Panc1 (cell line): ENCODE measurements around the gene DCAF4. TPM values are rescaled to one million over a fixed set of nuclear protein-coding genes. Genes with fewer than 3 reads are reported as not detected.

Experiments used
- ATAC-seq: fragments of 200-7000 bp; cut with Tn5 transposase; 2 replicates; pipeline ENCODE4 v1.9.1; 2020; ENCODE audit warnings: mild to moderate bottlenecking, moderate library complexity
- BruUV-seq: library from RNA; stranded (reverse); fragments of 400-500 nt; replicated peaks from 2 replicates; lab custom pipeline; 2021; lab: Mats Ljungman, UMichigan
- CTCF ChIA-PET: fragments of 300-600 bp; sonication (Branson Sonifier 250); formaldehyde crosslinking; loops from one replicate; lab custom pipeline; 2022; ENCODE audit warnings: antibody characterized with exemption; lab: Charles Lee
- POLR2A ChIA-PET: fragments of 300-600 bp; sonication (Branson Sonifier 250); formaldehyde crosslinking; loops from one replicate; lab custom pipeline; 2022; ENCODE audit warnings: antibody characterized with exemption; lab: Charles Lee
- DNase-seq: peaks from one replicate; pipeline ENCODE4 v3.0.0-alpha.2; 2010; ENCODE audit warnings: low read depth, low spot score
- H3K27ac ChIP-seq: 2 replicates; pipeline ENCODE4 v1.5.1; 2011; ENCODE audit warnings: mild to moderate bottlenecking, low read length, inconsistent platforms
- H3K27me3 ChIP-seq: fragments of 200-500 bp; sonication (Bioruptor generic); 2 replicates; pipeline ENCODE4 v1.6.0; 2014; ENCODE audit warnings: low read length, inconsistent platforms; ENCODE audit not compliant: control insufficient read depth, insufficient read depth
- H3K36me3 ChIP-seq: fragments of 200-500 bp; sonication (Bioruptor generic); 2 replicates; pipeline ENCODE4 v1.5.1; 2014; ENCODE audit warnings: inconsistent platforms, mild to moderate bottlenecking, low read length, moderate library complexity; ENCODE audit not compliant: control insufficient read depth, insufficient read depth
- H3K4me1 ChIP-seq: 2 replicates; pipeline ENCODE4 v1.5.1; 2011; ENCODE audit warnings: inconsistent platforms, mild to moderate bottlenecking, low read length, moderate library complexity; ENCODE audit not compliant: control insufficient read depth, insufficient read depth
- H3K4me3 ChIP-seq, 2 experiments: 2 replicates each; pipeline ENCODE4 v1.5.1; 2011 to 2012; ENCODE audit warnings: low read depth in 2 of 2, low read length in 2 of 2, mild to moderate bottlenecking in 2 of 2, inconsistent platforms in 1 of 2, moderate library complexity in 1 of 2
- H3K9me3 ChIP-seq: fragments of 200-500 bp; sonication (Bioruptor generic); 2 replicates; pipeline ENCODE4 v1.5.1; 2014; ENCODE audit warnings: low read depth, mild to moderate bottlenecking, inconsistent platforms, low read length, moderate library complexity; ENCODE audit not compliant: control insufficient read depth, insufficient read depth
- POLR2AphosphoS5 ChIP-seq: IDR thresholded peaks from 2 replicates; pipeline ENCODE4 v1.6.1; 2012; ENCODE audit warnings: mild to moderate bottlenecking, low read depth, low read length, moderate library complexity
- SIN3A ChIP-seq: IDR thresholded peaks from 2 replicates; pipeline ENCODE4 v1.6.1; 2012; ENCODE audit warnings: low read depth, mild to moderate bottlenecking, low read length, moderate library complexity, borderline replicate concordance; ENCODE audit not compliant: insufficient read depth
- TCF7L2 ChIP-seq: IDR thresholded peaks from 2 replicates; pipeline ENCODE4 v1.6.1; 2011; ENCODE audit warnings: mild to moderate bottlenecking, low read depth, low read length, inconsistent platforms
- in situ Hi-C: cut with HindIII; loops from 2 replicates; pipeline ENCODE4 v1.10.0; 2016; ENCODE audit warnings: low sequenced_read_pairs, low pct_unique_long_range_greater_than_20kb
- intact Hi-C: fragments of 100-400 bp; cut with micrococcal nuclease; formaldehyde crosslinking; loops from one replicate; pipeline ENCODE4 v1.10.0; 2022; ENCODE audit not compliant: unreplicated experiment
- total RNA-seq: library from RNA; stranded (reverse); gene quantifications from one replicate; pipeline ENCODE4 v1.2.1, GENCODE V29; 2021; ENCODE audit not compliant: unreplicated experiment
- TF ChIP-seq, protein P1 (sequence below), 2 experiments: IDR thresholded peaks; 2 replicates each; pipeline ENCODE4 v1.6.1; 2011 to 2012; ENCODE audit warnings: low read depth in 2 of 2, control low read depth in 1 of 2, low read length in 1 of 2, mild to moderate bottlenecking in 1 of 2, moderate library complexity in 1 of 2; ENCODE audit not compliant: insufficient read depth in 1 of 2
- TF ChIP-seq, protein P2 (sequence below): fragments of 450-650 bp; IDR thresholded peaks from 2 replicates; pipeline ENCODE4 v1.5.1; 2017; ENCODE audit warnings: mild to moderate bottlenecking

Gene DCAF4
- total RNA-seq, 1 experiment from 2014 or later: 18.2 TPM

GRCh38 chr14:72925171-72925759 is 999 bp upstream of the DCAF4 start:
- H3K27me3 ChIP-seq: no peaks in the 10 kb centered on the region
- DNase-seq (no peak), ATAC-seq (no peak)
- peak overlapping the region; percentile 53 to 72 for H3K4me3 ChIP-seq
- H3K9me3 ChIP-seq: no peaks in the 10 kb centered on the region
- POLR2A ChIA-PET: no interaction called here
- H3K27ac ChIP-seq: peak overlapping the region; percentile 80
- no TSS peak for BruUV-seq
- CTCF ChIA-PET: no interaction called here
- intact Hi-C loops (no loop called here), in situ Hi-C loops (no loop called here)
- no peak for TF ChIP-seq SIN3A
- TF ChIP-seq, protein P1, sequence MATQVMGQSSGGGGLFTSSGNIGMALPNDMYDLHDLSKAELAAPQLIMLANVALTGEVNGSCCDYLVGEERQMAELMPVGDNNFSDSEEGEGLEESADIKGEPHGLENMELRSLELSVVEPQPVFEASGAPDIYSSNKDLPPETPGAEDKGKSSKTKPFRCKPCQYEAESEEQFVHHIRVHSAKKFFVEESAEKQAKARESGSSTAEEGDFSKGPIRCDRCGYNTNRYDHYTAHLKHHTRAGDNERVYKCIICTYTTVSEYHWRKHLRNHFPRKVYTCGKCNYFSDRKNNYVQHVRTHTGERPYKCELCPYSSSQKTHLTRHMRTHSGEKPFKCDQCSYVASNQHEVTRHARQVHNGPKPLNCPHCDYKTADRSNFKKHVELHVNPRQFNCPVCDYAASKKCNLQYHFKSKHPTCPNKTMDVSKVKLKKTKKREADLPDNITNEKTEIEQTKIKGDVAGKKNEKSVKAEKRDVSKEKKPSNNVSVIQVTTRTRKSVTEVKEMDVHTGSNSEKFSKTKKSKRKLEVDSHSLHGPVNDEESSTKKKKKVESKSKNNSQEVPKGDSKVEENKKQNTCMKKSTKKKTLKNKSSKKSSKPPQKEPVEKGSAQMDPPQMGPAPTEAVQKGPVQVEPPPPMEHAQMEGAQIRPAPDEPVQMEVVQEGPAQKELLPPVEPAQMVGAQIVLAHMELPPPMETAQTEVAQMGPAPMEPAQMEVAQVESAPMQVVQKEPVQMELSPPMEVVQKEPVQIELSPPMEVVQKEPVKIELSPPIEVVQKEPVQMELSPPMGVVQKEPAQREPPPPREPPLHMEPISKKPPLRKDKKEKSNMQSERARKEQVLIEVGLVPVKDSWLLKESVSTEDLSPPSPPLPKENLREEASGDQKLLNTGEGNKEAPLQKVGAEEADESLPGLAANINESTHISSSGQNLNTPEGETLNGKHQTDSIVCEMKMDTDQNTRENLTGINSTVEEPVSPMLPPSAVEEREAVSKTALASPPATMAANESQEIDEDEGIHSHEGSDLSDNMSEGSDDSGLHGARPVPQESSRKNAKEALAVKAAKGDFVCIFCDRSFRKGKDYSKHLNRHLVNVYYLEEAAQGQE (IDR thresholded peaks at IDR 0.05; ENCODE audit: insufficient read depth in 1 of 2, low read depth in 2 of 2, low read length in 1 of 2): no peak
- no peak for TF ChIP-seq TCF7L2
- TF ChIP-seq, protein P2, sequence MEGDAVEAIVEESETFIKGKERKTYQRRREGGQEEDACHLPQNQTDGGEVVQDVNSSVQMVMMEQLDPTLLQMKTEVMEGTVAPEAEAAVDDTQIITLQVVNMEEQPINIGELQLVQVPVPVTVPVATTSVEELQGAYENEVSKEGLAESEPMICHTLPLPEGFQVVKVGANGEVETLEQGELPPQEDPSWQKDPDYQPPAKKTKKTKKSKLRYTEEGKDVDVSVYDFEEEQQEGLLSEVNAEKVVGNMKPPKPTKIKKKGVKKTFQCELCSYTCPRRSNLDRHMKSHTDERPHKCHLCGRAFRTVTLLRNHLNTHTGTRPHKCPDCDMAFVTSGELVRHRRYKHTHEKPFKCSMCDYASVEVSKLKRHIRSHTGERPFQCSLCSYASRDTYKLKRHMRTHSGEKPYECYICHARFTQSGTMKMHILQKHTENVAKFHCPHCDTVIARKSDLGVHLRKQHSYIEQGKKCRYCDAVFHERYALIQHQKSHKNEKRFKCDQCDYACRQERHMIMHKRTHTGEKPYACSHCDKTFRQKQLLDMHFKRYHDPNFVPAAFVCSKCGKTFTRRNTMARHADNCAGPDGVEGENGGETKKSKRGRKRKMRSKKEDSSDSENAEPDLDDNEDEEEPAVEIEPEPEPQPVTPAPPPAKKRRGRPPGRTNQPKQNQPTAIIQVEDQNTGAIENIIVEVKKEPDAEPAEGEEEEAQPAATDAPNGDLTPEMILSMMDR: no peak
- no peak for TF ChIP-seq POLR2AphosphoS5
- H3K36me3 ChIP-seq: no peaks in the 10 kb centered on the region
- H3K4me1 ChIP-seq: no peaks in the 10 kb centered on the region; the same call in 1 of the 2 replicates

GRCh38 chr14:72925815-72926291 is 411 bp upstream of the DCAF4 start:
- in situ Hi-C loops: no loop called here

More at GRCh38 chr14:72925815-72926291, 411 bp upstream of the DCAF4 start:
- Histone ChIP-seq H3K9me3 (no peaks in the 10 kb centered on the region), H3K4me1 (no peaks in the 10 kb centered on the region; the same call in 1 of the 2 replicates), H3K27me3 (no peaks in the 10 kb centered on the region), H3K36me3 (no peaks in the 10 kb centered on the region), H3K4me3 (peak overlapping the region; percentile 53 to 72), H3K27ac (peak overlapping the region; percentile 80)
- no TSS peak for BruUV-seq
- TF ChIP-seq SIN3A (no peak), TCF7L2 (no peak), POLR2AphosphoS5 (no peak)
- TF ChIP-seq, protein P1 (IDR thresholded peaks at IDR 0.05; ENCODE audit: insufficient read depth in 1 of 2, low read depth in 2 of 2, low read length in 1 of 2): no peak
- TF ChIP-seq, protein P2: no peak
- ATAC-seq: peak; percentile 68
- no peak for DNase-seq
- intact Hi-C loops: no loop called here
- ChIA-PET CTCF (no interaction called here), POLR2A (interaction anchor here (0.7 kb wide), 1 partner anchor 644 kb away, joined by 3 read pairs; no protein-coding TSS in a partner anchor)
